NCI-H2171 treated with DMSO at 0.1 percent for 48 hours (cell line): ENCODE data around the gene PSPH.
"Not testable (repeated sequence)": the region's sequence is repeated elsewhere in the genome, so short reads cannot be mapped to it uniquely, and the experiment has no call there.

Experiments
- DNase-seq: peaks from one replicate; lab custom pipeline; 2025; lab: John Stamatoyannopoulos, UW

Gene PSPH

GRCh38 chr7:56051339-56052191 is at the start of gene PSPH, which contains the start of gene CCT6A:
Gene PSPH (minus strand): TSS chr7:56051444. CDS start chr7:56021212, 30,232 bp downstream.
Gene CCT6A (plus strand): TSS chr7:56051765. CDS start chr7:56051849, 84 bp downstream.
- peak; percentile 97 for DNase-seq

GRCh38 chr7:56099653-56100052 is 48.4 kb upstream of the PSPH start:
- DNase-seq, result no peak

- DNase-seq, result not testable (repeated sequence)
These were observed 47.2 kb upstream of the PSPH start for GRCh38 chr7:56098187-56099008.

GRCh38 chr7:56097700-56098099 is 46.5 kb upstream of the PSPH start:
- DNase-seq, result no peak

- DNase-seq, result no peak
These were observed 41.7 kb upstream of the PSPH start, which contains the start of gene PHKG1 for GRCh38 chr7:56092789-56093531. Gene PHKG1 (minus strand): TSS chr7:56092952. CDS start chr7:56088941, 4,011 bp downstream.

GRCh38 chr7:56092388-56092787 is 41.1 kb upstream of the PSPH start:
- not testable (repeated sequence) for DNase-seq

- no peak for DNase-seq
These were observed 40.3 kb upstream of the PSPH start for GRCh38 chr7:56091591-56091990.

GRCh38 chr7:56087445-56087844 is 36.2 kb upstream of the PSPH start:
- DNase-seq, result no peak

GRCh38 chr7:56086761-56087160 is 35.5 kb upstream of the PSPH start:
- no peak for DNase-seq

- peak; percentile 89 for DNase-seq
These were observed 32.0 kb upstream of the PSPH start for GRCh38 chr7:56083150-56083785.

- no peak for DNase-seq
These were observed 30.5 kb upstream of the PSPH start for GRCh38 chr7:56081626-56082340.

- not testable (repeated sequence) for DNase-seq
These were observed 29.6 kb upstream of the PSPH start for GRCh38 chr7:56080726-56081435.

- no peak for DNase-seq
These were observed 28.4 kb upstream of the PSPH start for GRCh38 chr7:56079450-56080185.

GRCh38 chr7:56078196-56078595 is 27.0 kb upstream of the PSPH start:
- no peak for DNase-seq

GRCh38 chr7:56077681-56078080 is 26.4 kb upstream of the PSPH start:
- DNase-seq, result no peak

- peak; percentile 61 for DNase-seq
These were observed 23.1 kb upstream of the PSPH start for GRCh38 chr7:56074371-56074791.

GRCh38 chr7:56066376-56066775 is 15.1 kb upstream of the PSPH start:
- not testable (repeated sequence) for DNase-seq

- DNase-seq, result peak; percentile 82
These were observed 12.8 kb upstream of the PSPH start, which contains the start of gene SUMF2 for GRCh38 chr7:56063882-56064625. Gene SUMF2 (plus strand): TSS chr7:56064286. CDS start chr7:56064312, 26 bp downstream.

- peak; percentile 61 for DNase-seq
These were observed 12.2 kb upstream of the PSPH start for GRCh38 chr7:56063500-56063881.
